Measurements from ENCODE around the gene GPR75. TPM values are rescaled to one million over a fixed set of nuclear protein-coding genes. Genes with fewer than 3 reads are reported as not detected.

The GPR75 gene
- 0.72 TPM for polyA plus RNA-seq (2012; ENCODE audit: low read depth, missing spikeins)

DNA sequence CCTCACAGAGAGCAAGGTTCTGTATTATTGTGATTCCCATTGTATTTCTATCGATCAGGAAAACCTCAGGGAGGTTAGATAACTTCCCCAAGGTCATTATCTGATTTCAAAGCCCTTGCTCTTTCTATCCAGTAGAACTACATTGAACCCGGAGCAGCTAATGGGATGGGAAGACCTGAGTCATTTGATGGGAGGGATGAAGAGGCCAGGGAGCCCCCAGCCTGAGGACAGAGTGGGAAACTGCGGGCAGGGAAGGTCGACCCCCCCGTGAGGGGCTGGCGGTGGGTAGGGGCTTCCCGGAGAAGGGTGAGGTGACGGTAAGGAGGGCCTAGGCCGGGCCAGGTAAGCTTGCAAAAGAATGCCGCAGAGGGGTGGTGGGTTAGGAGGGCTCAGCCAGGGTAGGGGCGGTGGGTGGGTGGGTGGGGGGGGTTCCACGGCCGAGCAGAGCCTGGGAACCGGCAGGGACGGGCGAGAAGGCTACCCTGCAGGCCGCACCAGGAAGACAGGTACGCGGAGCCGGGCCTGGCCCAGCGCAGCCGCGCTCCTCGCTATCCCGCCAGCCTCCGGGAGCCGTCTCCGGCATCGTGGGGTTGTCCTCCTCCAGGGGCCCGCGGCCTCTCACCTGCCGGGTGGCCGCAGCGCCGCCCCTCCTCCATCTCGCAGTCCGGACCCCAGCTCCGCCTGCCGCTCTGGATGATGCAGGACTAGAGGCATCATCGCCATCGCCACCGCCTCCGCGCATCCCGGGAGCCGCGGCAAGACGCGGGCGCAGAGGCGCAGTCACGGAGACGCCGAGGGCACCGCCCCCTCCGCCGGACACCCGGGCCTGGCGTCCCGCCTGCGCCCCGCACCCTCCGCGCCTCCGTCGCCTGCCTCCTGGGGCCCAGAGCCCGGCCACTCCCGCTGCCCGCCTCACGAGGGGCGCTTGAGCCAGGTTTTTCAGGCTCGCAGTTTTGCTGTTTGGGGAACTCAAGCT, at the start of gene GPR75:
Gene GPR75 (minus strand): TSS at position 762 of the 976 bp plus-strand sequence. CDS start 5,211 bp downstream, outside the sequence.
- no peak for FAIRE-seq
- DNase-seq (ENCODE audit: insufficient read length, low spot score) = no peak
- TF ChIP-seq PAX5 (IDR thresholded peaks at IDR 0.05; ENCODE audit: insufficient read depth, low read length, severe bottlenecking) (no peak), POU2F2 (IDR thresholded peaks at IDR 0.05; ENCODE audit: low read depth, low read length) (no peak)

- TF ChIP-seq SPI1 (IDR thresholded peaks at IDR 0.05; ENCODE audit: low read depth, low read length) (no peak), TAF1 (IDR thresholded peaks at IDR 0.05; ENCODE audit: low read depth, low read length) (no peak), POU2F2 (IDR thresholded peaks at IDR 0.05; ENCODE audit: low read depth, low read length) (no peak), POLR2AphosphoS5 (IDR thresholded peaks at IDR 0.05; ENCODE audit: low read depth, low read length) (no peak)
- DNase-seq (ENCODE audit: insufficient read length, low spot score) = no peak
- no peak for FAIRE-seq
Measured at GRCh38 chr2:53907582-53907981, 47.8 kb upstream of the GPR75 start.

DNA sequence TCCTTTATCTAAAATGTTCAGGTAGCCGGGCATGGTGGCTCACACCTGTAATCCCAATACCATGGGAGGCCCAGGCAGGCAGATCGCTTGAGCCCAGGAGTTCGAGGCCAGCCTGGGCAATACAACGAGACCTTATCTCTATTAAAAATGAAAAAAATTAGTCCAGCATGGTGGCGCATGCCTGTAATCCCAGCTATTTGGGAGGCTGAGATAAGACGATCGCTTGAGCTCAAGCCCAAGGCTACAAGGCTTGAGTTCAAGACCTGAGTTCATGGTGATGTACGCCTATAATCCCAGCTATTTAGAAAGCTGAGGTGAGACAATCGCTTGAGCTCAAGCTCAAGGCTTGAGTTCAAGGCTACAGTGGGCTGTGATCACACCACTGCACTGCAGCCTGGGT, 45.6 kb upstream of the GPR75 start:
- DNase-seq (ENCODE audit: insufficient read length, low spot score) (no peak), FAIRE-seq (no peak)
- no peak for TF ChIP-seq POU2F2 (IDR thresholded peaks at IDR 0.05; ENCODE audit: low read depth, low read length)
- TF ChIP-seq SPI1 (IDR thresholded peaks at IDR 0.05; ENCODE audit: low read depth, low read length) = no peak
- TF ChIP-seq POLR2A (IDR thresholded peaks at IDR 0.05; ENCODE audit: low read depth, low read length) = no peak
- no peak for TF ChIP-seq PAX5 (IDR thresholded peaks at IDR 0.05; ENCODE audit: insufficient read depth, low read length, severe bottlenecking)
- TF ChIP-seq TAF1 (IDR thresholded peaks at IDR 0.05; ENCODE audit: low read depth, low read length) = no peak
- TF ChIP-seq POLR2AphosphoS5 (IDR thresholded peaks at IDR 0.05; ENCODE audit: low read depth, low read length) = no peak

DNA sequence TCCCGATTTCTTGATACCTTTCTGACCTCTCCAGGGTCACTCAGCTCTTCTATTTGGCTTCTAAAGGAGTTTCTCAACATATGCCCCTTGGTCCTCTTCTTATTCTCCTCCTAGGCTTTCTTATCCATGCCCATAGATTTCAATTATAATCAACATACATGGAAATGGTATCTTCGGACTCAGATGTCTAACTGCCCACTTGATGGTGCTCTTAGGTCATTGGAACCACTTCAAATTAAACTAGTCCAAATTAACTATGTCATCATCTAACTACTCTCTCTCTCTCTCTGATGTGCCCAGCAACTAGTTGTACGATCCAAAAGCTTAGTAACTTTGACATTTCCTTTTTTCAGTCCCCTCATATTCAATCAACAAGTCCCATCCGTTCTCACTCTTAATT, 43.2 kb upstream of the GPR75 start:
- DNase-seq (ENCODE audit: insufficient read length, low spot score) (no peak), FAIRE-seq (no peak)
- TF ChIP-seq TAF1 (IDR thresholded peaks at IDR 0.05; ENCODE audit: low read depth, low read length) = no peak
- TF ChIP-seq POLR2A (IDR thresholded peaks at IDR 0.05; ENCODE audit: low read depth, low read length) = no peak
- no peak for TF ChIP-seq POU2F2 (IDR thresholded peaks at IDR 0.05; ENCODE audit: low read depth, low read length)
- no peak for TF ChIP-seq POLR2AphosphoS5 (IDR thresholded peaks at IDR 0.05; ENCODE audit: low read depth, low read length)

GRCh38 chr2:53901192-53901591, 41.4 kb upstream of the GPR75 start:
- TF ChIP-seq TAF1 (IDR thresholded peaks at IDR 0.05; ENCODE audit: low read depth, low read length) (no peak), SPI1 (IDR thresholded peaks at IDR 0.05; ENCODE audit: low read depth, low read length) (no peak), POLR2A (IDR thresholded peaks at IDR 0.05; ENCODE audit: low read depth, low read length) (no peak), POU2F2 (IDR thresholded peaks at IDR 0.05; ENCODE audit: low read depth, low read length) (no peak), POLR2AphosphoS5 (IDR thresholded peaks at IDR 0.05; ENCODE audit: low read depth, low read length) (no peak), PAX5 (IDR thresholded peaks at IDR 0.05; ENCODE audit: insufficient read depth, low read length, severe bottlenecking) (no peak)
- FAIRE-seq = no peak

DNA sequence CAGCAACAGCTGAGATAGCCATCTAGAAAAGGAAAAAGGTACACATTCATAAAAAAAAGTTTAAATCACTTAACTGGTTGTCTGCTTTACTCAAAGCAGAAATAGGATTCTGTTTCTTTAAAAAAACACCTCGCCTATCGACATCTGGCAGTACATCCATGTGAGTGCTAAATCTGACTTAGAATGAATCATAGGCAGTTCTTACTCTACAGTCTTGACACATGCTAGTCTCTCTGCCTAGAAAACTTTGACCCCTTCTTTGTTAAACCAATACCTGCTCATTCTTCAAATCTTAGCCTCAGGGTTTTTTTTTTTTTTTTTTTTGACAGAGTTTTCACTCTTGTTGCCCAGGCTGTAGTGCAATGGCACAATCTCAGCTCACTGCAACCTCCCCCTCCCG, 37.1 kb upstream of the GPR75 start:
- TF ChIP-seq TAF1 (IDR thresholded peaks at IDR 0.05; ENCODE audit: low read depth, low read length) = no peak
- no peak for TF ChIP-seq SPI1 (IDR thresholded peaks at IDR 0.05; ENCODE audit: low read depth, low read length)
- no peak for TF ChIP-seq PAX5 (IDR thresholded peaks at IDR 0.05; ENCODE audit: insufficient read depth, low read length, severe bottlenecking)
- TF ChIP-seq POLR2AphosphoS5 (IDR thresholded peaks at IDR 0.05; ENCODE audit: low read depth, low read length) = no peak
- TF ChIP-seq POU2F2 (IDR thresholded peaks at IDR 0.05; ENCODE audit: low read depth, low read length) = no peak
- FAIRE-seq (no peak), DNase-seq (ENCODE audit: insufficient read length, low spot score) (no peak)

More at GRCh38 chr2:53901192-53901591, 41.4 kb upstream of the GPR75 start:
- no peak for DNase-seq (ENCODE audit: insufficient read length, low spot score)

DNA sequence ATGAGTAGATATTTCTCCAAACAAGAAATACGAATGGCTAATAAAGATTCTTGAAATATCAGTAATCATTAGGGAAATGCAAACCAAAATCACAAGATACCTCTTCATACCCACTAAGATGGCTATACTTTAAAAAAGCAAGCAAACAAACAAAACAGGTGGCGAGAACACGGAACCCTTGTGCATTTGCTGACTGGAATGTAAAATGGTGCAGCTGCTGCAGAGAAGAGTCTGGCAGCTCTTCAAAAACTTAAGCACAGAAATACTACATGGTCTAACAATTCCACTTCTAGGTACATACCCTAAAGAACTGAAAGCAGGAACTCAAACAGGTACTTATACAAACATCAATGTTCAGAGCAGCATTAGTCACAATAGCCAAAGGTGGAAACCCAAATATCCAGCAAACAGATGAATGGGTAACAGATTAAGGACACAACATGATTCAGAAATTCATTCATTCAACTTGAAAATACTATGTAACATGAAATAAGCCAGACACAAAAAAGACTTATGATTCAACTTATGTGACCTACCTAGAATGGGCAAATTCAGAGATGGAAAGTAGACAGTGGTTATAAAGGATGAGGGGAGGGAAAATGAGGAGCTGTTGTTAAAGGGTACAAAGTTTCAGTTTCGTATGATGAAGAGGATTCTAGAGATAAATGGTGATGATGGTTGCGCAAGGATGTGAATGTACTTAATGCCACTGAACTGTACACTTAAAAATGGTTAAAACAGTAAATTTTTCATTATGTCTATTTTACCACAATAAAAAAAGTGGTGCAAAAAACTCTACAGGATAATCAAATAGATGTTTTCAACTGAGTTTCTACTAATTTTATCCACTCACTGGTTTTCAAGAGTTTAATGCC, 26.9 kb upstream of the GPR75 start:
- no peak for FAIRE-seq
- TF ChIP-seq PAX5 (IDR thresholded peaks at IDR 0.05; ENCODE audit: insufficient read depth, low read length, severe bottlenecking) (no peak), TAF1 (IDR thresholded peaks at IDR 0.05; ENCODE audit: low read depth, low read length) (no peak), POLR2AphosphoS5 (IDR thresholded peaks at IDR 0.05; ENCODE audit: low read depth, low read length) (no peak), POLR2A (IDR thresholded peaks at IDR 0.05; ENCODE audit: low read depth, low read length) (no peak), POU2F2 (IDR thresholded peaks at IDR 0.05; ENCODE audit: low read depth, low read length) (no peak), SPI1 (IDR thresholded peaks at IDR 0.05; ENCODE audit: low read depth, low read length) (no peak)
- no peak for DNase-seq (ENCODE audit: insufficient read length, low spot score)

DNA sequence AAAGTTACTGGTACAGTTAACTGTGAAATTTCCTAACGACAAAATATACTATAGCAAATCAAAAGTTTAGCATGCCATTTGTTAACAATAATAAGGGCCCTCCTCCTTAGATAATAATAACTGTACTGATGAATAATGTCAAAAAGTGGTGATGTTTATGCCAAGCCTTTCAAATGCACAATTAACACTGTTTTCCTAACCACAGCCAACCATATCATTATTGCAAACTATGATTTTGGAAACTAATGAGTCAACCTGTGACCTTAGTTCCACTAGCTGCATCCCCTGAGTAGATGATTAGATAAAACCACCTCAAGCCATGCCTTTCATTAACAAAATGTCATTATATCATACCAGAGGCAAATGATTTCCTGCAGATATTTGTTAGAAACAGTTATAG, 25.1 kb upstream of the GPR75 start:
- TF ChIP-seq PAX5 (IDR thresholded peaks at IDR 0.05; ENCODE audit: insufficient read depth, low read length, severe bottlenecking) = no peak
- no peak for TF ChIP-seq TAF1 (IDR thresholded peaks at IDR 0.05; ENCODE audit: low read depth, low read length)
- TF ChIP-seq POLR2AphosphoS5 (IDR thresholded peaks at IDR 0.05; ENCODE audit: low read depth, low read length) = no peak
- TF ChIP-seq POLR2A (IDR thresholded peaks at IDR 0.05; ENCODE audit: low read depth, low read length) = no peak
- no peak for TF ChIP-seq POU2F2 (IDR thresholded peaks at IDR 0.05; ENCODE audit: low read depth, low read length)
- TF ChIP-seq SPI1 (IDR thresholded peaks at IDR 0.05; ENCODE audit: low read depth, low read length) = no peak
- FAIRE-seq (no peak), DNase-seq (ENCODE audit: insufficient read length, low spot score) (no peak)

- DNase-seq (ENCODE audit: insufficient read length, low spot score) = no peak
- TF ChIP-seq POLR2A (IDR thresholded peaks at IDR 0.05; ENCODE audit: low read depth, low read length) = no peak
- FAIRE-seq = no peak
Measured at GRCh38 chr2:53881986-53882385, 22.2 kb upstream of the GPR75 start.

Data from GM12891 (cell line).